H1 (cell line): Measurements from ENCODE around the gene EVI5. TPM values are rescaled to one million over a fixed set of nuclear protein-coding genes. Genes with fewer than 3 reads are reported as not detected.

ENCODE experiments used
- CBX5 ChIP-seq: fragments of 300-800, 300-1000 bp; sonication (generic); IDR thresholded peaks from 2 replicates; pipeline ENCODE4 v1.7.1; 2016; ENCODE audit warnings: antibody characterized with exemption, low read length, low read depth
- CBX8 ChIP-seq: fragments of 300-800, 300-1000 bp; sonication (generic); IDR thresholded peaks from 2 replicates; pipeline ENCODE4 v1.7.1; 2016; ENCODE audit warnings: low read depth, low read length, borderline replicate concordance
- EGR1 ChIP-seq: IDR thresholded peaks from 2 replicates; pipeline ENCODE4 v1.6.1; 2011; ENCODE audit warnings: low read depth, low read length, borderline replicate concordance
- FOSL1 ChIP-seq: IDR thresholded peaks from 2 replicates; pipeline ENCODE4 v1.6.1; 2011; ENCODE audit warnings: mild to moderate bottlenecking, low read depth, low read length, moderate library complexity; ENCODE audit not compliant: insufficient read depth
- JUND ChIP-seq: IDR thresholded peaks from 2 replicates; pipeline ENCODE4 v1.6.1; 2011; ENCODE audit warnings: mild to moderate bottlenecking, improper control_type of control experiment, low read length
- POLR2A ChIP-seq, 2 experiments: IDR thresholded peaks; 1 replicate in 1 of 2; 2 replicates in 1 of 2; pipeline ENCODE4 v1.6.1; 2011; ENCODE audit warnings: low read depth in 2 of 2, low read length in 2 of 2, mild to moderate bottlenecking in 2 of 2; ENCODE audit errors: control extremely low read depth in 1 of 2
- RXRA ChIP-seq: IDR thresholded peaks from 2 replicates; pipeline ENCODE4 v1.6.1; 2011; ENCODE audit warnings: low read depth, mild to moderate bottlenecking, low read length, moderate library complexity; ENCODE audit not compliant: insufficient read depth
- SP1 ChIP-seq: IDR thresholded peaks from 2 replicates; pipeline ENCODE4 v1.6.1; 2011; ENCODE audit warnings: low read depth, low read length
- SRF ChIP-seq: IDR thresholded peaks from 2 replicates; pipeline ENCODE4 v1.6.1; 2011; ENCODE audit warnings: mild to moderate bottlenecking, low read depth, low read length, moderate library complexity
- TCF12 ChIP-seq: IDR thresholded peaks from 2 replicates; pipeline ENCODE4 v1.6.1; 2011; ENCODE audit warnings: low read depth, mild to moderate bottlenecking, low read length
- polyA plus RNA-seq, 7 experiments: library from polyadenylated mRNA; depleted of rRNA in 3 of 7; stranded (reverse) in 5 of 7; unstranded in 2 of 7; fragments of >200 nt in 5 of 7; fragments of 200-250 nt in 2 of 7; gene quantifications; 1 replicate in 5 of 7; 2 replicates in 1 of 7; 4 replicates in 1 of 7; pipeline versions ENCODE4 v1.2.1 to v1.2.3, GENCODE V29; 2011 to 2013; ENCODE audit warnings: missing spikeins in 2 of 7, mixed read lengths in 2 of 7
- total RNA-seq: library from RNA; stranded (reverse); fragmentation: NEBNext Ultra II Directional; extraction: Animal tissue kit (Norgen Biotek cat#: 25700); gene quantifications from 2 replicates; pipeline ENCODE4 v1.2.1, GENCODE V29; 2021
- TF ChIP-seq, protein P1 (sequence below): IDR thresholded peaks from 2 replicates; pipeline ENCODE4 v1.6.1; 2012; ENCODE audit warnings: inconsistent platforms

Gene EVI5
- total and polyA plus RNA-seq, 2 of the 8 experiments (the other 6 are each of a cell fraction or from before 2014, with no cell fraction given) = 1.7 to 13.7 TPM

DNA sequence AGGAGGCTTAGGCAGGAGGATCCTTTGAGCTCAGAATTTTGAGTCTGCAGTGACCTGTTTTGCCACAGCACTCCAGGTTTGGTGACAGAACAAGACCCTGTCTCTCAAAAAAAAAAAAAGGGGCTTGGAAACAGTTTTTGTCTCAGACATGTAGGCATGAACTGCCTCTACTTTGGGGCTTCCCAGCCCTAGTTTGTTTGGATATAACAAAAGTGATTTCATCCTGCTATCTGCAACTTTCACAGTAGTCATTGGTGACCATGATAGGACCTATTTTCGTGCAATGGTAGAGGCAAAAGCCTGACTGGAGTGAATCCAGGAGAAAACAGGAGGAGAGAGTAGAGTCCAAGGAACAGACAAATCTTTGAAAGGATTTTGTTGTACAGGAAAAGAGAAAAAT, 20.3 kb upstream of the EVI5 start (continued):
- no peak for TF ChIP-seq CBX8
- TF ChIP-seq SRF = no peak
- TF ChIP-seq CBX5 = no peak
- TF ChIP-seq, protein P1, sequence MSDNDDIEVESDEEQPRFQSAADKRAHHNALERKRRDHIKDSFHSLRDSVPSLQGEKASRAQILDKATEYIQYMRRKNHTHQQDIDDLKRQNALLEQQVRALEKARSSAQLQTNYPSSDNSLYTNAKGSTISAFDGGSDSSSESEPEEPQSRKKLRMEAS = no peak
- no peak for TF ChIP-seq RXRA
- no peak for TF ChIP-seq POLR2A (IDR thresholded peaks at IDR 0.05; ENCODE audit: control extremely low read depth in 1 of 2, low read depth in 2 of 2, low read length in 2 of 2)
- TF ChIP-seq SP1 = no peak
- TF ChIP-seq TCF12 = no peak
- TF ChIP-seq JUND = no peak
- TF ChIP-seq EGR1 = no peak
- TF ChIP-seq FOSL1 = no peak
